ENCODE data around the gene PPP1CA.

DNA sequence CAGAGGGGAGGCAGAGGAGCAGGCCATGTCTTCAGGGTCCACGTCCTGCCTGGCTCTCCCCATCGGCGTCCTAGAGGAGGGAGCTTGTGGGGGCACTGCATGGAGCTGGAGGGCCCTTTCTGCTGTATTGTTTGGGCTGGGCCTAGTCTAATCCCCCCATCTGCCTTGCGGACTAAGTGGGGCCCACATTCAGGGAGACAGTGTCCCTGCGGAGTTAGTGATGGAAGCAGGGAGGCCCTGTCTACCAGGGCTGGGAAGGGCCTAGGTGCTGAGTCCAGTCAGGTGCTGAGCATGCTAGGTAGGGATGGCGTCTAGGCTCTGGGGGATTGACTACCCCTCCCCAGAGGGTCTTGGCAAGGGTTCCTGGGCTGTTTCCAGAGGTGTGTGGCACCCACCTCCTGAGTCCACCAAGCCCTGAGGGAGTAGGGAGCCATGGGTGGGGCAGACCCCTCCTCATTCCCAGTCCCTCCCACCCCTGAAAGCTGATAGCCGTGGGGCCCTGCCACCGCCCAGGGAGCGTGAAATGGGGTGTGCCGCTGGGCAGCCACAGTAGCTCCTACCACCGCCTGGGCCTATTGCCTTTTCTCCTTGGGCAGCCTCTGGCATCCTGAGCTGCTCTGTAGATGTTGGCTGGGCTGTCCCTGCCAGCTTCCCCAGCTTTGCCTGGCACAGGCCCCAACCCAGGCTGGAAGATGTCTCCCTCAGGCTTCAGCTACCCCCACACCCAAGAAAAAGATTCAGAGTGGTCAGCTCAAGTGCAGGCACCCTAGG is 46.5 kb downstream of the PPP1CA start:
- TF ChIP-seq, protein P1, sequence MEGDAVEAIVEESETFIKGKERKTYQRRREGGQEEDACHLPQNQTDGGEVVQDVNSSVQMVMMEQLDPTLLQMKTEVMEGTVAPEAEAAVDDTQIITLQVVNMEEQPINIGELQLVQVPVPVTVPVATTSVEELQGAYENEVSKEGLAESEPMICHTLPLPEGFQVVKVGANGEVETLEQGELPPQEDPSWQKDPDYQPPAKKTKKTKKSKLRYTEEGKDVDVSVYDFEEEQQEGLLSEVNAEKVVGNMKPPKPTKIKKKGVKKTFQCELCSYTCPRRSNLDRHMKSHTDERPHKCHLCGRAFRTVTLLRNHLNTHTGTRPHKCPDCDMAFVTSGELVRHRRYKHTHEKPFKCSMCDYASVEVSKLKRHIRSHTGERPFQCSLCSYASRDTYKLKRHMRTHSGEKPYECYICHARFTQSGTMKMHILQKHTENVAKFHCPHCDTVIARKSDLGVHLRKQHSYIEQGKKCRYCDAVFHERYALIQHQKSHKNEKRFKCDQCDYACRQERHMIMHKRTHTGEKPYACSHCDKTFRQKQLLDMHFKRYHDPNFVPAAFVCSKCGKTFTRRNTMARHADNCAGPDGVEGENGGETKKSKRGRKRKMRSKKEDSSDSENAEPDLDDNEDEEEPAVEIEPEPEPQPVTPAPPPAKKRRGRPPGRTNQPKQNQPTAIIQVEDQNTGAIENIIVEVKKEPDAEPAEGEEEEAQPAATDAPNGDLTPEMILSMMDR (IDR thresholded peaks at IDR 0.05), result no peak
- no peak for TF ChIP-seq POLR2AphosphoS5 (IDR thresholded peaks at IDR 0.05)
